Esophagus squamous epithelium (tissue), 4 donors: Measurements from ENCODE around the gene PLEKHB2.

Experiments
- CTCF ChIP-seq, 6 experiments: fragments of 450-650 bp in 4 of 6; fragments of 200-600 bp in 2 of 6; sonication (generic) in 2 of 6; IDR thresholded peaks; one replicate each; pipeline ENCODE4 v1.5.1; 2016 to 2019; ENCODE audit warnings: antibody characterized with exemption in 6 of 6, mild to moderate bottlenecking in 4 of 6, moderate library complexity in 4 of 6
- POLR2A ChIP-seq, 4 donors: fragments of 450-650 bp; IDR thresholded peaks; one replicate each; pipeline ENCODE4 v1.6.1; 2017; ENCODE audit warnings: antibody characterized with exemption in 4 of 4, mild to moderate bottlenecking in 4 of 4, moderate library complexity in 3 of 4

DNA sequence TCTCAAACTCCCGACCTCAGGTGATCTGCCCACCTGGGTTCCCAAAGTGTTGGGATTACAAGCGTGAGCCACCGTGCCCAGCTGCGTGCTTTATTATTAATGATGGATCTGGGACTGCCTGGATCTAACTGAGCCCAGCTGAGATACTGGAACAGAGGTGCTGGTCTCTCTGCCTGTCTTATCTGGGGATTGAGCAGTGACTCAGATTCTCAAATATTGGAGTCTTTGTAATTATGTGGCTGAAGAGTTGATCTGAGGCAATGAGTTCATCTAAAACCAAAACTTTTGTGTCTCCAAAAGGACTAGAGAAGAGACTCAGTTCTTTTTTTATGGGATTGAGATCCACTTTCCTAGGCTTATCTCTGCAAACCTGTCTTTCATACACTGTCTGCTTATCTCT lies 16.3 kb downstream of the PLEKHB2 start:
- no peak for TF ChIP-seq POLR2A (IDR thresholded peaks at IDR 0.05)
- TF ChIP-seq CTCF (IDR thresholded peaks at IDR 0.05), result no peak
